ENCODE data around the gene ADAM12.

The ADAM12 gene

DNA sequence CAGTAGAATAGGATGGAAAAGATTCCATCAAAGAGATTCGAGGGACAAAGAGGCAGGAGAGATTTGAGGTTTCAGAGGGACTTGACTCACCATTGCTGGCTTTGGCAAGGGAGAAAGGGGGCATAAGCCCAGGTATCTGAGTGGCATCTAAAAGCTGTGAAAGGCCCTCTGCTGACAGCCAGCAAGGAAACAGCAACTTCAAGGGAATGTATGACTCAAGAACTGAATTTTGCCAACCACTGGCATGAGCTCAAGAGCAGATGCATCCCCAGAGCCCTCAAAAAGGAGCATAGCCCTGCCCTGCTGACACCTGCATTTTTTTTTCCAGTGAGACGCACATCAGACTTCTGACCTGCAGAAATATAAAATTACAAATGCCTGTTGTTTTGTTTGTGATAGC is 19.6 kb upstream of the ADAM12 start:
- TF ChIP-seq, protein P1, sequence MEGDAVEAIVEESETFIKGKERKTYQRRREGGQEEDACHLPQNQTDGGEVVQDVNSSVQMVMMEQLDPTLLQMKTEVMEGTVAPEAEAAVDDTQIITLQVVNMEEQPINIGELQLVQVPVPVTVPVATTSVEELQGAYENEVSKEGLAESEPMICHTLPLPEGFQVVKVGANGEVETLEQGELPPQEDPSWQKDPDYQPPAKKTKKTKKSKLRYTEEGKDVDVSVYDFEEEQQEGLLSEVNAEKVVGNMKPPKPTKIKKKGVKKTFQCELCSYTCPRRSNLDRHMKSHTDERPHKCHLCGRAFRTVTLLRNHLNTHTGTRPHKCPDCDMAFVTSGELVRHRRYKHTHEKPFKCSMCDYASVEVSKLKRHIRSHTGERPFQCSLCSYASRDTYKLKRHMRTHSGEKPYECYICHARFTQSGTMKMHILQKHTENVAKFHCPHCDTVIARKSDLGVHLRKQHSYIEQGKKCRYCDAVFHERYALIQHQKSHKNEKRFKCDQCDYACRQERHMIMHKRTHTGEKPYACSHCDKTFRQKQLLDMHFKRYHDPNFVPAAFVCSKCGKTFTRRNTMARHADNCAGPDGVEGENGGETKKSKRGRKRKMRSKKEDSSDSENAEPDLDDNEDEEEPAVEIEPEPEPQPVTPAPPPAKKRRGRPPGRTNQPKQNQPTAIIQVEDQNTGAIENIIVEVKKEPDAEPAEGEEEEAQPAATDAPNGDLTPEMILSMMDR (IDR thresholded peaks at IDR 0.05; ENCODE audit: extremely low read depth, insufficient read depth, missing control alignments), result no peak
- DNase-seq (ENCODE audit: low spot score), result no peak

DNA sequence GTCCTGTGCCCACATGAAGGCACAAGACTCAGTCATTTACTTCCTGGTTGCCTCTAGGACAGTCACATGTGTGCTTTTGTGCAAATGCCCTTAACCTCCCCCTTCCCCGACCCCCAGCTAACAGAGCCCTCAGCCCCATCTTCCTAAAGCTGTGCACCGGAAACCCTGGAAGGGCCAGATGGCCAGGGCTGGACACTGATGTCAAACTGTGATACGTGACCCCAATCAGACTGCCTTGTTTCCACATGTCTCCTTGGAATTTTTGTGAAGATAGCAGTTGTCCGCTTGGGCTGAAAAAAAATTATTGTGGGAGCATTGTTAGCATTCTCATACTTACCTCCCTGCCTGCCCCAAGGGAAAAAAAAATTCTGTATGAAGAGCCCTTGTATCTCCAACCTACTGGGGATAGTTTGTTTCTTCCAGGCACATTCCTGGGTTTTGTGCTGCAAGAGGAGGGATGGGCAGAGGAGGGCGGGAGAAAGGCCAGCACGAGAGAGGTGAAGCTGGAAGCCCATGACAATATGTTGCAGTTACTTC is 17.0 kb upstream of the ADAM12 start:
- TF ChIP-seq, protein P1 (IDR thresholded peaks at IDR 0.05; ENCODE audit: extremely low read depth, insufficient read depth, missing control alignments), result no peak
- no peak for DNase-seq (ENCODE audit: low spot score)
- in situ Hi-C loops (cut with MboI; ENCODE audit: low pct_unique_long_range_greater_than_20kb, low sequenced_read_pairs, unreplicated experiment), result no loop called here

More for the DNA sequence above, 19.6 kb upstream of the ADAM12 start:
- in situ Hi-C loops (cut with MboI; ENCODE audit: low pct_unique_long_range_greater_than_20kb, low sequenced_read_pairs, unreplicated experiment), result no loop called here

DNA sequence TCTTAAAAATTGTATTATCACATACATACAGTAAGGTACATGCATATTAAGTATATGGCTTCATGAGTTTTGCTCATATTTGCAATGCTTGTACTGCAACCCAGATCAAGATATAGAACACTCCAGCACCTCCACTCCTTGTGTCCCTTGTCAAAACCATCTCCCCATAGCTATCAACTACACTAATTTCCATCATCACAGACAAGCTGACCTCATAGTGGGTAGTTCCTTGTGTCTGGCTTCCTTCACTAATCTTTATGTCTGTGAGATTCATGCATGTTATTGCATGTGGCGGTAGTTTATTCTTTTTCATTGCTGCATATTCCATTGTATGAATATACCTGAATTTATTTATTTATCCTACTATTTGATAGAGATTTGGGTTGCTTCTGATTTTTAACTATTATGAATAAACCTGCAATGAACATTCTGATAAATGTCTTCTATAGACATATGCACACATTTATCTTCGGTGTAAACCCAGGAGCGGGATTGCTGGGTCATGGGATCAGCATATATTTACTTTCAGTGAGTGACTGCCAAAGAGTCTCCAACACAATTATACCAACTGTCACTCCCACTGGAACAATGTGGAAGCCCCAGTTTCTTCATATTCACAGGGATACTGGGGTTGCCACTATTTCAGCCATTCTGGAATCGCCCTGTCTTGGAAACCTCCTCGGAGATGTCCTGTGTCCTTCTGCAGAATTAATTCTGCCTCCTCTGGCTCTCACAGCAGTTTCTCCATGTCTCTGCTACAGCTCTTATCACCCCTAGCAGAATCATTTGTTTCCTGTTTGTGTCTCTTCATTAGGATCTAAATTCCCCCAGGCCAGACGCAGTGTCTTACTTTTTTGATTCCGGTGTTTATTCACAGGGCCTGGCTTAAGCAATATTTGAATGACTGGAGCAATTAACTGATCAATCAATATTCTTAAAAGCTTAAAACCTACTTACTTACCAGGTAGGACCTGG is 14.7 kb upstream of the ADAM12 start:
- in situ Hi-C loops (cut with MboI; ENCODE audit: low pct_unique_long_range_greater_than_20kb, low sequenced_read_pairs, unreplicated experiment), result no loop called here
- TF ChIP-seq, protein P1 (IDR thresholded peaks at IDR 0.05; ENCODE audit: extremely low read depth, insufficient read depth, missing control alignments), result no peak
- no peak for DNase-seq (ENCODE audit: low spot score)

DNA sequence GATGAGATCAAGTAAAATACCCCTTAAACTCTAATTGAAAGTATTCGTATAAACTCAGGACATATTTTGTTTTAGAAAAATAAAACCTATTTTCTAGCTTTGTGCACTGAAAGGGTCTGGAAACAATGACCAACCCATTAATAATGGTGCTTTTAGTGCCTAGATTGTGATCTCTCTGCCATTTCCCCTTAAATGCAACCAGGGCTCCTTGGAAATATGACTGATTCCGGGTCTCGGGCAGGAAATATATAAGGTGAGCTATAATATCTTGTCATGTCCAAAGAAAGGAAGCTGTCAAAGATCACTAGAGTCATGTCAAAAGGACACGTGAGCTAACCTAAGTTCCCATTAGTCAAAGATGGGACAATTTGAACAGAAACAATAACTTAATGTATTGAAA is 12.4 kb upstream of the ADAM12 start:
- in situ Hi-C loops (cut with MboI; ENCODE audit: low pct_unique_long_range_greater_than_20kb, low sequenced_read_pairs, unreplicated experiment), result no loop called here
- no peak for DNase-seq (ENCODE audit: low spot score)
- TF ChIP-seq, protein P1 (IDR thresholded peaks at IDR 0.05; ENCODE audit: extremely low read depth, insufficient read depth, missing control alignments), result no peak

DNA sequence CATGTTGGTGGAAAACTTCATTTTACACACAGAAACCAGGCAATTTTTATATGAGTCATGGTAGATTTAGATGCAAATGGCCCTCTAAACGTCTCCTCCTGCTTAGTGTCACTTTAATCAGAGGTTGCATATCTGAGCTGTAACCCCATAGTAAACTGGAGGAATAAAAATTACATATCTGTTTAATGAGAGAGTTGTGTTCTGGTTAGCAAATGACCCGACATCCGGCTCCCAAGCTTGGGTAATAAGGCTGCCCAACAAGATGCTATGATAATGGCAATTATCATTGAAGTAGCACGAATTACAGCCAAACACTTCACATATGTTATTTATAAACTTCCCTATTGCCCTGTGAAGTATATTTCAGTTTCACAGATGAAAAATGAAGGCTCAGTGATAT is 10.6 kb upstream of the ADAM12 start:
- DNase-seq (ENCODE audit: low spot score), result no peak
- TF ChIP-seq, protein P1 (IDR thresholded peaks at IDR 0.05; ENCODE audit: extremely low read depth, insufficient read depth, missing control alignments), result no peak
- in situ Hi-C loops (cut with MboI; ENCODE audit: low pct_unique_long_range_greater_than_20kb, low sequenced_read_pairs, unreplicated experiment), result no loop called here

DNA sequence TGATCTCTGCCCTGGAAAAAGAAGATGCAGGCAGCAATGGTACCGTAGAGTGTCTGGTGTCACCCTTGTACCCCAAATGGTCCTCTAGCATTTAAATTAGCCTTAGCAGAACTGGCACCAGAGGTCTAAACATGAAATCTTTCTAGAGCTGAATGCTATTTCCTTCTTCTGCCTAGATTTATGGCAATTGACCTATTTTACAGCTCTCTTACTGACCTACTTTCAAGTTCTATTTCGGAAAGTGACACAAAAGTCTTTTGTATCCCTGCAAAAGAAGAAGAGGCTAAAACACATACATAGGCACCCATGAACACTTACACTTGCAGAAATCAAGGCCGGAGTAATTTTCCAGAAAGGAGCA is 10.1 kb upstream of the ADAM12 start:
- DNase-seq (ENCODE audit: low spot score), result no peak
- in situ Hi-C loops (cut with MboI; ENCODE audit: low pct_unique_long_range_greater_than_20kb, low sequenced_read_pairs, unreplicated experiment), result no loop called here
- TF ChIP-seq, protein P1 (IDR thresholded peaks at IDR 0.05; ENCODE audit: extremely low read depth, insufficient read depth, missing control alignments), result no peak

All from GM13977 (cell line).